Gastroesophageal sphincter (tissue), 4 donors: ENCODE data around the gene MAJIN. TPM values are rescaled to one million over a fixed set of nuclear protein-coding genes. Genes with fewer than 3 reads are reported as not detected.

ENCODE experiments used
- ATAC-seq: fragments of 150-250 bp; one replicate; pipeline ENCODE4 v1.9.1; 2016; ENCODE audit warnings: mild to moderate bottlenecking, moderate library complexity
- H3K27ac ChIP-seq, 4 donors: fragments of 200-600 bp; sonication (generic) in 3 of 4; 1 replicate in 3 of 4; 2 replicates in 1 of 4; pipeline ENCODE4 v1.5.1; 2016 to 2019
- H3K27me3 ChIP-seq: fragments of 200-600 bp; sonication (generic); one replicate; pipeline ENCODE4 v1.5.1; 2019
- H3K36me3 ChIP-seq, 2 donors: fragments of 200-600 bp; sonication (generic); one replicate each; pipeline ENCODE4 v1.5.1; 2019; ENCODE audit warnings: control low read depth in 1 of 2
- H3K4me1 ChIP-seq, 3 donors: fragments of 200-600 bp; sonication (generic); 1 replicate in 2 of 3; 2 replicates in 1 of 3; pipeline ENCODE4 v1.5.1; 2016 to 2019; ENCODE audit warnings: control low read depth in 2 of 3
- H3K4me3 ChIP-seq, 2 donors: fragments of 200-600 bp; sonication (generic); one replicate each; pipeline ENCODE4 v1.5.1; 2019; ENCODE audit warnings: mild to moderate bottlenecking in 1 of 2, moderate library complexity in 1 of 2
- H3K9me3 ChIP-seq, 3 donors: fragments of 200-600 bp; sonication (generic); one replicate each; pipeline ENCODE4 v1.5.1; 2017 to 2019; ENCODE audit warnings: control low read depth in 2 of 3
- CTCF ChIP-seq, 4 experiments: fragments of 200-600 bp in 2 of 4; fragments of 450-650 bp in 2 of 4; sonication (generic) in 1 of 4; IDR thresholded peaks; one replicate each; pipeline ENCODE4 v1.5.1; 2017 to 2019; ENCODE audit warnings: antibody characterized with exemption in 4 of 4, mild to moderate bottlenecking in 2 of 4, moderate library complexity in 2 of 4
- EP300 ChIP-seq: sonication (generic); formaldehyde crosslinking; IDR thresholded peaks from one replicate; pipeline ENCODE4 v1.6.1; 2017; ENCODE audit warnings: antibody characterized with exemption, mild to moderate bottlenecking
- POLR2A ChIP-seq, 2 donors: fragments of 450-650 bp; IDR thresholded peaks; one replicate each; pipeline ENCODE4 v1.6.1; 2017; ENCODE audit warnings: antibody characterized with exemption in 2 of 2, mild to moderate bottlenecking in 2 of 2, moderate library complexity in 1 of 2
- POLR2AphosphoS5 ChIP-seq: sonication (generic); formaldehyde crosslinking; IDR thresholded peaks from one replicate; pipeline ENCODE4 v1.6.1; 2017; ENCODE audit warnings: antibody characterized with exemption
- WGBS, 2 donors: methylation state at CpG; one replicate each; pipeline ENCODE4 v1.1.5; 2018; ENCODE audit warnings: low coverage in 1 of 2; 5-methylcytosine and 5-hydroxymethylcytosine counted together
- total RNA-seq, 4 donors: library from RNA; depleted of rRNA; stranded (reverse); fragments of >200 nt; gene quantifications; one replicate each; pipeline ENCODE4 v1.1.0, GENCODE V29; 2016

The MAJIN gene
- total RNA-seq, 4 donors from 2014 or later: not detected

DNA sequence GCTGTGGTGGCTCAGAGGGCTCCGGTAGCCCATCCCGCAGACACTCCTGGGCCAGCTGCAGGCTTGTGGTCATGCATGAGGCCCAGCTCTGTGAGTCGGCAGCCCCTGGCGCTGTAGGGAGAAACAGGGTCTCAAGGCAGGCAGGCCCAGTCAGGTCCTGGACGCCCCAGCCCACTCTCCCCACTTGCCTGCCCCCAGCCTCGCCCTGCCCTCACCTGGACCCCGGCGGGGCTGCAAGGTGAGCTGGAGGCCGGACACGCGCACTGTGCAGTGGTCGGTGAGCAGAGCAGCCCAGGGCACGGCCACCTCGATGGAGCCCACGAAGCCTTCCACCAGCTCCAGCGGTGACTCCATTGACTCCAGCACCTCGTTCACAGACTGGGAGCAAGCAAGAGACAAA lies 57.8 kb downstream of the MAJIN start:
- WGBS, 2 donors: 83% methylated on average over 2 of the region's 17 CpGs; no CpG with 5 or more reads in 1 of the 2 donors
- no peak for ATAC-seq
- H3K36me3 ChIP-seq: peaks cover 0 to 56% of the 10 kb centered on the region in 2 donors
- H3K9me3 ChIP-seq: no peaks in the 10 kb centered on the region
- TF ChIP-seq POLR2A (IDR thresholded peaks at IDR 0.05) (no peak), CTCF (IDR thresholded peaks at IDR 0.05) (no peak), POLR2AphosphoS5 (no peak), EP300 (no peak)
- H3K4me1 ChIP-seq: peaks cover 2 to 42% (median 19%) of the 10 kb centered on the region in 3 donors
- no peak overlapping the region for H3K4me3 ChIP-seq
- no peak overlapping the region for H3K27ac ChIP-seq
- no peaks in the 10 kb centered on the region for H3K27me3 ChIP-seq

DNA sequence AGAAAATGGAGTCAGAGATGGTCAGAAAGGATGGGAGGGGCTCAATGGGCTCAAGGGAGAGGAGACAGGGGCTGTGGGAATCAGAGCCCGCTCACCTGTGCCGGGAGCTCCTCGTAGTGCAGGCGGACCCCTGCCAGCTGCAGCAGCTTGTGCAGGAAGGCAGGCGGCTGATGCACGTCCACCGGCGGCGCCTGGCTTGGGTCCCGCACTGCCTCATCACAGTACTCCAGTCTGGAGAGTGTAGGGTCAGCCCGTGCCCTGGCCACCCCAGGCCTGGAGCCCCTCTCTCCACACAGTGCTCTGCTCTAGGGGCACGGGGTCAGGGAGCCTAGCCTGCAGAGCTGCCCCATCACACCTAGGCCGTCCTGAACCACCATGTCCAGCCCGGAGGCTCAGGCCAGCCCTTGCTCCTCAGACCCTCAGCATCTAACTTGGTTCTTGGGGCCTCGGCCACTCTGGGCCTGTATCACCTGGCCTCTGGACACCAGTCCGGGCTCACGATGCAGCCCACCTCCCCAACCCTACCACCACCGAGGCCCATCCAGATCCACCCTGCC lies 58.7 kb downstream of the MAJIN start:
- Histone ChIP-seq H3K36me3 (peaks cover 0 to 65% of the 10 kb centered on the region in 2 donors), H3K27ac (no peak overlapping the region), H3K4me1 (peaks cover 2 to 34% (median 16%) of the 10 kb centered on the region in 3 donors), H3K4me3 (no peak overlapping the region), H3K9me3 (no peaks in the 10 kb centered on the region), H3K27me3 (no peaks in the 10 kb centered on the region)
- WGBS, 2 donors: 82 to 95% methylated on average over 4 to 9 of the region's 18 CpGs
- no peak for ATAC-seq
- TF ChIP-seq POLR2AphosphoS5: no peak
- TF ChIP-seq EP300: no peak
- TF ChIP-seq CTCF (IDR thresholded peaks at IDR 0.05): no peak

- 80% methylated on average over 1 of the region's 9 CpGs; no CpG with 5 or more reads in 1 of the 2 donors for WGBS, 2 donors
- Histone ChIP-seq H3K27me3 (no peaks in the 10 kb centered on the region), H3K36me3 (peaks cover 0 to 81% of the 10 kb centered on the region in 2 donors), H3K4me3 (no peak overlapping the region), H3K4me1 (peaks cover 2 to 25% (median 11%) of the 10 kb centered on the region in 3 donors), H3K9me3 (no peaks in the 10 kb centered on the region), H3K27ac (no peak overlapping the region)
- ATAC-seq: no peak
- no peak for TF ChIP-seq POLR2A (IDR thresholded peaks at IDR 0.05)
- TF ChIP-seq CTCF (IDR thresholded peaks at IDR 0.05): no peak
- TF ChIP-seq POLR2AphosphoS5: no peak
- no peak for TF ChIP-seq EP300
These were observed 60.2 kb downstream of the MAJIN start for GRCh38 chr11:64911689-64912088.

DNA sequence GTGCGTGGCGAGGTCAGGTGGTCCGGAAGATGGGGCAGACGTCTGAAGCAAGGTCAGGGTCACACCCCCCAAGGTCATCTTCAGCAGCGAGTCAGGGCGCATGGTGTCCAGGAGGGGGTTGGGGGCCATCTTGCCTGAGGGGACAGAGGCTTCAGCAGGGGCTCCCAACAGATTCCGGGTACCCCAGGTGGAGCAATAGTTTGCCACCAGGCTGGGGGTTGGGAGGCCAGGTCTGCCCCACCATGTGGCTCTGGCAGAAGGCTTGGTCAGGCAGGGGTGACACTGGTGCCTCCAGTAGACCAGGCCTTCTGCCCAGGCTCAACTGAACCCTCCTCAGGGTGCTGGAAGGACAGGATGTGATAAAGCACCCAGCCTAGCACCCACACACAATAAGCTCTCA lies 60.8 kb downstream of the MAJIN start:
- H3K9me3 ChIP-seq: no peaks in the 10 kb centered on the region
- H3K4me3 ChIP-seq: no peak overlapping the region
- no peak for TF ChIP-seq CTCF (IDR thresholded peaks at IDR 0.05)
- no peak for TF ChIP-seq POLR2AphosphoS5
- no peak for TF ChIP-seq POLR2A (IDR thresholded peaks at IDR 0.05)
- TF ChIP-seq EP300: no peak
- WGBS, 2 donors: 79% methylated on average over 4 of the region's 7 CpGs; no CpG with 5 or more reads in 1 of the 2 donors
- no peak overlapping the region for H3K27ac ChIP-seq
- no peak for ATAC-seq
- H3K27me3 ChIP-seq: no peaks in the 10 kb centered on the region
- H3K36me3 ChIP-seq: peaks cover 0 to 86% of the 10 kb centered on the region in 2 donors
- H3K4me1 ChIP-seq: peaks cover 2 to 19% (median 10%) of the 10 kb centered on the region in 3 donors

GRCh38 chr11:64910451-64911093 lies 61.3 kb downstream of the MAJIN start:
- TF ChIP-seq CTCF (IDR thresholded peaks at IDR 0.05): no peak
- no peak for TF ChIP-seq POLR2A (IDR thresholded peaks at IDR 0.05)
- no peak for TF ChIP-seq EP300
- TF ChIP-seq POLR2AphosphoS5: no peak
- H3K4me1 ChIP-seq: peaks cover under 1 to 14% (median 4%) of the 10 kb centered on the region in 3 donors
- 90% methylated on average over 2 of the region's 27 CpGs; no CpG with 5 or more reads in 1 of the 2 donors for WGBS, 2 donors
- no peak for ATAC-seq
- H3K9me3 ChIP-seq: no peaks in the 10 kb centered on the region
- no peaks in the 10 kb centered on the region for H3K27me3 ChIP-seq
- H3K27ac ChIP-seq: no peak overlapping the region
- H3K4me3 ChIP-seq: no peak overlapping the region
- peaks cover 0 to 92% of the 10 kb centered on the region in 2 donors for H3K36me3 ChIP-seq
